ENCODE results near the gene GLIS1. TPM values are rescaled to one million over a fixed set of nuclear protein-coding genes. Genes with fewer than 3 reads are reported as not detected.

Gene GLIS1
- total RNA-seq, 1 donor from 2014 or later: 1.2 TPM

- no peaks in the 10 kb centered on the region for H3K4me1 ChIP-seq
- intact Hi-C loops (cut with DNase I): no loop called here
- no peak overlapping the region for H3K27ac ChIP-seq
- no peak overlapping the region for H3K4me3 ChIP-seq
- no peaks in the 10 kb centered on the region for H3K36me3 ChIP-seq
- no peaks in the 10 kb centered on the region for H3K9me3 ChIP-seq
- H3K27me3 ChIP-seq: no peaks in the 10 kb centered on the region
- no peak for DNase-seq (ENCODE audit: extremely low spot score in 2 of 2)
- TF ChIP-seq POLR2A (IDR thresholded peaks at IDR 0.05) (no peak), POLR2AphosphoS5 (IDR thresholded peaks at IDR 0.05; ENCODE audit: insufficient read depth in 1 of 2, low read depth in 1 of 2) (no peak)
- TF ChIP-seq, protein P1, sequence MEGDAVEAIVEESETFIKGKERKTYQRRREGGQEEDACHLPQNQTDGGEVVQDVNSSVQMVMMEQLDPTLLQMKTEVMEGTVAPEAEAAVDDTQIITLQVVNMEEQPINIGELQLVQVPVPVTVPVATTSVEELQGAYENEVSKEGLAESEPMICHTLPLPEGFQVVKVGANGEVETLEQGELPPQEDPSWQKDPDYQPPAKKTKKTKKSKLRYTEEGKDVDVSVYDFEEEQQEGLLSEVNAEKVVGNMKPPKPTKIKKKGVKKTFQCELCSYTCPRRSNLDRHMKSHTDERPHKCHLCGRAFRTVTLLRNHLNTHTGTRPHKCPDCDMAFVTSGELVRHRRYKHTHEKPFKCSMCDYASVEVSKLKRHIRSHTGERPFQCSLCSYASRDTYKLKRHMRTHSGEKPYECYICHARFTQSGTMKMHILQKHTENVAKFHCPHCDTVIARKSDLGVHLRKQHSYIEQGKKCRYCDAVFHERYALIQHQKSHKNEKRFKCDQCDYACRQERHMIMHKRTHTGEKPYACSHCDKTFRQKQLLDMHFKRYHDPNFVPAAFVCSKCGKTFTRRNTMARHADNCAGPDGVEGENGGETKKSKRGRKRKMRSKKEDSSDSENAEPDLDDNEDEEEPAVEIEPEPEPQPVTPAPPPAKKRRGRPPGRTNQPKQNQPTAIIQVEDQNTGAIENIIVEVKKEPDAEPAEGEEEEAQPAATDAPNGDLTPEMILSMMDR (IDR thresholded peaks at IDR 0.05): no peak
Measured at GRCh38 chr1:53475664-53476063, 263.3 kb downstream of the GLIS1 start.

DNA sequence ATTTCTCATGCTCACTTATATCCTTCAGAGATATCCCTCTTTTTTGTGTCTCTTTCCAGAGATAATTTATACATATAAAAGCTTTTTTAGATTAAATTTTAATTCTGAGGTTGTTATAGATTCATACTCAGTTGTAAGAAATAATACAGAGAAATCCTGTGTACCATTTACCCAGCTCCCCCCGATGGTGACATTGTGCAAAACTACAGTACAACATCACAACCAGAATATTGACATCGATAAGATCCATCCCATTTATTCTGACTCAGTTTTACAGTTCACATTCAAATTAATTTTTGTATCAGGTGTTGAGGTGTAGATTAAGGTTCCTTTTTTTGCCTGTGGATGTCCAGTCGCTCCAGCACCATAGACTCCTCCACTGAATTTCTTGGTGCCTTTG is 265.5 kb downstream of the GLIS1 start:
- peaks cover 7% of the 10 kb centered on the region for H3K4me1 ChIP-seq
- no peak overlapping the region for H3K4me3 ChIP-seq
- H3K27me3 ChIP-seq: no peaks in the 10 kb centered on the region
- H3K36me3 ChIP-seq: no peaks in the 10 kb centered on the region
- no peak overlapping the region for H3K27ac ChIP-seq
- TF ChIP-seq POLR2A (IDR thresholded peaks at IDR 0.05): no peak
- no peak for TF ChIP-seq POLR2AphosphoS5 (IDR thresholded peaks at IDR 0.05; ENCODE audit: insufficient read depth in 1 of 2, low read depth in 1 of 2)
- TF ChIP-seq, protein P1 (IDR thresholded peaks at IDR 0.05): no peak
- no peaks in the 10 kb centered on the region for H3K9me3 ChIP-seq
- no peak for DNase-seq (ENCODE audit: extremely low spot score in 2 of 2)
- intact Hi-C loops (cut with DNase I): no loop called here

DNA sequence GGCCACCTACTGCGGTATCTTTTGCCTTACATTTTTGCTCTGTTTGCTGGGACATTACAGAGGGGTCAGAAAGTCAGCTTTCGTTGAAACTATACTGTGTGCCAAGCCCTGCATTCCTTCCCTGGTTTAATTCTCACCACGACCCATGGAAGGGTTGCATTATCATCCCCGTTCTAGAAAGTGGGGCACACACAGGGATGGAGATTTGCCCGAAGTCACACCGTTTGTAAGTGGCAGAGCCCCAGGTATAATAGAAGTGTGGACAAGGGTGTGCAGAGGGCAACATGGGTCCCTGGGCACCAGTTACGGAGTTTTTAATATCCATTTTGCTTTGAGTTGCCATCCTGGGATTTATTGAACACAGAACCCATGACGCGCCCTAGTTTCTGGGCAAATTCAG is 268.0 kb downstream of the GLIS1 start:
- Histone ChIP-seq H3K36me3 (no peaks in the 10 kb centered on the region), H3K4me1 (peaks cover 7% of the 10 kb centered on the region), H3K4me3 (no peak overlapping the region), H3K27me3 (no peaks in the 10 kb centered on the region), H3K9me3 (no peaks in the 10 kb centered on the region), H3K27ac (no peak overlapping the region)
- peak in 1 of 2 donors; percentile 79 for DNase-seq (ENCODE audit: extremely low spot score in 2 of 2)
- TF ChIP-seq, protein P1 (IDR thresholded peaks at IDR 0.05): no peak
- intact Hi-C loops (cut with DNase I): no loop called here

- H3K27me3 ChIP-seq: no peaks in the 10 kb centered on the region
- no peaks in the 10 kb centered on the region for H3K9me3 ChIP-seq
- no peak overlapping the region for H3K4me3 ChIP-seq
- no peak overlapping the region for H3K27ac ChIP-seq
- intact Hi-C loops (cut with DNase I): no loop called here
- no peaks in the 10 kb centered on the region for H3K36me3 ChIP-seq
- TF ChIP-seq, protein P1 (IDR thresholded peaks at IDR 0.05): no peak
- TF ChIP-seq POLR2A (IDR thresholded peaks at IDR 0.05) (no peak), POLR2AphosphoS5 (IDR thresholded peaks at IDR 0.05; ENCODE audit: insufficient read depth in 1 of 2, low read depth in 1 of 2) (no peak)
- peak in 1 of 2 donors; percentile 49 for DNase-seq (ENCODE audit: extremely low spot score in 2 of 2)
- peaks cover 7% of the 10 kb centered on the region for H3K4me1 ChIP-seq
Measured at GRCh38 chr1:53470584-53470983, 268.4 kb downstream of the GLIS1 start.

DNA sequence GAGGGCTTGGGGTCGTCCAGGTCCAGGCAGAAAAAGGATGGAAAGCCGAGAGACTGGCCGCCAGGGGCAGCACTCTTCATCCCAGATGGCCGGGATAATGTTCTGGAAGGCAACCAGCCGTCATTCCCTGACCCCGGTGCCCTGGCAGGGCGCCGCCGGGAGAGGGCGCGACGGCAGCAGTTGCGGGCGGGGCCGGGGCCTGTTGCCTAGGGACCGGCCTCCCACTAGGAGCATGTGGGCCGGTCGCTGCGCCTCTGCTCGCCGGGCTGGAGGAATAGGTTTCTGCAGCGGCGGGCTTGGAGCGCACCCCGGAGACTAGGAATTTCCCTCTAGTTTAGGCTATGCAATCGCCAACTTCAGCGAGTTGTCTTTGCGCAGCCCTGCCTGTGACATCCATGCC is 268.8 kb downstream of the GLIS1 start:
- Histone ChIP-seq H3K9me3 (no peaks in the 10 kb centered on the region), H3K4me1 (peaks cover 7% of the 10 kb centered on the region), H3K36me3 (no peaks in the 10 kb centered on the region), H3K27me3 (no peaks in the 10 kb centered on the region), H3K4me3 (no peak overlapping the region), H3K27ac (no peak overlapping the region)
- intact Hi-C loops (cut with DNase I): no loop called here
- DNase-seq (ENCODE audit: extremely low spot score in 2 of 2): peak in 1 of 2 donors; percentile 52
- TF ChIP-seq, protein P1 (IDR thresholded peaks at IDR 0.05): peak; percentile 18 to 47 (median 36)
- no peak for TF ChIP-seq POLR2A (IDR thresholded peaks at IDR 0.05)
- TF ChIP-seq POLR2AphosphoS5 (IDR thresholded peaks at IDR 0.05; ENCODE audit: insufficient read depth in 1 of 2, low read depth in 1 of 2): no peak

Measured in vagina (tissue), 2 donors.